GM04503 (cell line): ENCODE results near the gene NEURL2.
"Not testable (repeated sequence)": the region's sequence is repeated elsewhere in the genome, so short reads cannot be mapped to it uniquely, and the experiment has no call there.

ENCODE experiments used
- DNase-seq: peaks from one replicate; pipeline ENCODE4 v3.0.0-alpha.2; 2012; ENCODE audit warnings: low read depth

Gene NEURL2

GRCh38 chr20:45890985-45891983, at the start of gene NEURL2, which contains the start of gene CTSA:
TSS of gene NEURL2 (minus strand) at chr20:45891208. CDS start at chr20:45890991, 217 bp downstream.
TSS of gene CTSA (plus strand) at chr20:45891335. CDS start at chr20:45891569, 234 bp downstream.
- DNase-seq, result no peak

DNA sequence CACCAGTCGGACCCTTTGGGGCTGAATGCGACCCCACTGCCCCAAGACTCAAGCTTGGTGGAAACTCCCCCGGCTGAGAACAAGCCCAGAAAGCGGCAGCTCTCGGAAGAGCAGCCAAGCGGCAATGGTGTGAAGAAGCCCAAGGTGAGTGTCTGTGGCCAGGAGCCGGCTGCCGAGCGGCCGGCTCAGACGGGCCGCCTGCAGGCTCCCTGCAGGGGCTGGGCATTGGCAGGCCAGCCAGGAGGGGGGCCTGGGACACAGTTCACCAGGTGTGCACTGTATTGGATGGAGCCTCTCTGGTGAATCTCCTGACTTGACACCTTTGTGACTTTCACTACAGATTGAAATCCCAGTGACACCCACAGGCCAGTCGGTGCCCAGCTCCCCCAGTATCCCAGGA, 49.5 kb upstream of the NEURL2 start:
- DNase-seq, result no peak

- no peak for DNase-seq
Measured at GRCh38 chr20:45940053-45940452, 49.0 kb upstream of the NEURL2 start.

GRCh38 chr20:45938727-45939438, 47.9 kb upstream of the NEURL2 start:
- no peak for DNase-seq

DNA sequence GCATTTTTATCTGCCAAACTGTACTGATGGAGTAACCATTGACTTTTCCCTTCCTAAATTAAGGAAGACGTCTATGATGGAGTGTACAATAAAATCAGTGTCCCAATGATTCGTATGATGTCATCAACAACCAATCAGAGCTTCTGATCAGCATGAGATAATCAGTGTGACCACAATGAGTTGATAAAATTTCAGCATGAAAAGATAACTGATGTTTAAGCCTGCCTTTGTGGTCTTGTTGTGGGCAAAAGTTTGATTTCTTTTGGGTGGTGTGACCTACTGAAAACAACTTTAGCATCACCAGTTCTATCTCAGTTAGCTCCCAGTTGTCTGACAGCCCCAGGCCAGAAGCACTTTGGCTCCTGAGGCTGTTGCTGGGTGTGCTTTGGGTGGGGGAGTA, 46.8 kb upstream of the NEURL2 start:
- no peak for DNase-seq

DNA sequence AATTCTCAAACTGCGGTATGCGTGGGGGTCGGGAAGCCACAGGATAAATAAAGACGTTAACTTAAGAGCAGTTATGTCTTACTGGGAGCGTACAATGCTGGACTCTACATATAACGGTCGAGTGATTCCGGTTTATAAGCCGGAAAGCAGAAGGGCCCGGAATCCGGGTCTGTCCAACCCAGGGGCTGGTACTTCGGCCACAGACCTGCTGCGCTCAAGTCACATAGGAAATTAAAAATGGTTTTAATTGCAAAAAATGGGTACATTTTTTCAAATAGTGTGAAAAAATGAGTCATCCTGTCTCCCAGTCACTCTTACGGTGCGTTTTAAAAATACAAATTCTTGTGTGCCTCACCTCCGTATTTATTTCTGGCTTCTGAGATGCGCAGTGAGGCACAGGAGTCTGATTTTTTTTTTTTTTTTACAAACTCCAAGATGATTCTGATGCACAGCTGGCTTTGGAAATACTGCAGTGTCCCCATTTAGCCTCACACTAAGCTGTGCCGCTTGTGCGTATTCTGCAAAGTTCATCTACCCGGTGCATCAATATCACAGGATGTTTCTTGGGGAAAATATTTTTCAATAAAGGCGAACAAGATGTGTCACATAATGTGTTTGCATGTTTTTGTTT, 44.5 kb upstream of the NEURL2 start:
- DNase-seq, result no peak

GRCh38 chr20:45934586-45935415, 43.8 kb upstream of the NEURL2 start, which contains the start of gene PCIF1:
TSS of gene PCIF1 (plus strand) at chr20:45934683. CDS start at chr20:45939000, 4,317 bp downstream.
- peak; percentile 83 for DNase-seq

GRCh38 chr20:45934046-45934585, 43.1 kb upstream of the NEURL2 start:
- DNase-seq, result no peak

- DNase-seq, result no peak
Measured at GRCh38 chr20:45933266-45934045, 42.4 kb upstream of the NEURL2 start.

- not testable (repeated sequence) for DNase-seq
Measured at GRCh38 chr20:45931680-45932079, 40.7 kb upstream of the NEURL2 start.

DNA sequence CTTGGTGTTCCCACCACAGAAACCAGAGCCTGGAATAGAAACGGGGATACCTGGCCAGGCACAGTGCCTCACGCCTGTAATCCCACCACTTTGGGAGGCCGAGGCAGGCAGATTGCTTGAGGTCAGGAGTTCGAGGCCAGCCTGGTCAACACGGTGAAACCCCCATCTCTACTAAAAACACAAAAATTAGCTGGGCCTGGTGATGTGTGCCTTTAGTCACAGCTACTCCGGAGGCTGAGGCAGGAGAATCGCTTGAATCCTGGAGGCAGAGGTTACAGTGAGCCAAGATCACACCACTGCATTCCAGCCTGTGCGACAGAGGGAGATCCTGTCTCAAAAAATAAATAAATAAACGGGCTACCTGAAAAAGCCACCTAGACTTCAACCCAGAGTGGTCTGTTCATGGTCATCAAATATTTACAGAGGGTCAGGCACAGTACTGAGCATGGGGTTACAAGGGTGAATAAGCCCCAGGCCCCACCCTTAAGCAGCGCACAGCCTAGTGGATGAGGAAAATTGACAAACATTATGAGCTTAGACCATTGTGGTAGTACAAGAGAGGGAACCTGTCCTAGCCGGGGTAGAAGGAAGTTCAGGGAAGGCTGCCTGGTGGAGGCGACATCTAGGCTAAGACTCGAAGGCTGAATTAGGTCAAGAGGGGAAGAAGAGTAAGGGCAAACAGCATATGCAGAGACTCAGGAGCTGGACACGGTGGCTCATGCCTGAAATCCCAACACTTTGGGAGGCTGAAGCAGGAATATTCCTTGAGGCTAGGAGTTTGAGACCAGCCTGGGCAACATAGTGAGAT, 36.3 kb upstream of the NEURL2 start:
- DNase-seq, result no peak

GRCh38 chr20:45926731-45927070, 35.7 kb upstream of the NEURL2 start:
- DNase-seq, result no peak

DNA sequence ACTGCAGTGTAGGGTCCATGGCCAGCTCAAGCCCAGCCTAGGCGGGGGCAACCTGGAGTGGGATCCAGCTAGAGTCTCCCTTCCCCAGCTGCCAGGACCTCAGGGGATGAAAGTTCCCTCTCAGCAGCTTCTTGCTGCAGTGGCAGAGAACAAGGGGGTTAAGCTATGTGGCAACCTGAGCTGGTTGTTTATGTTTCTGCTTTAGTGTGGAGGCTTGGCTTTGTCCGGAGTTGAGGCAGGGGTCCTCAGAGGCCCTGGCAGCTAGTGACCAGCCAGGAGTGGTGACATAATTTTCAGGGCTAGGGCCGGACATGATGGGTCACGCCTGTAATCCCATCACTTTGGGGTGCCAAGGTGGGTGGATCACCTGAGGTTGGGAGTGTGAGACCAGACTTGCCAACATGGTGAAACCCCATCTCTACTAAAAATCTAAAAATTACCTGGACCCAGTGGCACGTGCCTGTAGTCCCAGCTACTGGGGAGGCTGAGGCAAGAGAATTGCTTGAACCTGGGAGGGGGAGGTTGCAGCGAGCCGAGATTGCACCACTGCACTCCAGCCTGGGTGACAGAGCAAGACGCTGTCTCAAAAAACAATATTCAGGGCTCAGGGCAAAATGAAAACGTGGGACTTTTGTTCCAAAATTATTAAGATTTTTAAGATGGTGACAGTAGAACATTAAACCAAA, 35.0 kb upstream of the NEURL2 start:
- DNase-seq, result no peak

DNA sequence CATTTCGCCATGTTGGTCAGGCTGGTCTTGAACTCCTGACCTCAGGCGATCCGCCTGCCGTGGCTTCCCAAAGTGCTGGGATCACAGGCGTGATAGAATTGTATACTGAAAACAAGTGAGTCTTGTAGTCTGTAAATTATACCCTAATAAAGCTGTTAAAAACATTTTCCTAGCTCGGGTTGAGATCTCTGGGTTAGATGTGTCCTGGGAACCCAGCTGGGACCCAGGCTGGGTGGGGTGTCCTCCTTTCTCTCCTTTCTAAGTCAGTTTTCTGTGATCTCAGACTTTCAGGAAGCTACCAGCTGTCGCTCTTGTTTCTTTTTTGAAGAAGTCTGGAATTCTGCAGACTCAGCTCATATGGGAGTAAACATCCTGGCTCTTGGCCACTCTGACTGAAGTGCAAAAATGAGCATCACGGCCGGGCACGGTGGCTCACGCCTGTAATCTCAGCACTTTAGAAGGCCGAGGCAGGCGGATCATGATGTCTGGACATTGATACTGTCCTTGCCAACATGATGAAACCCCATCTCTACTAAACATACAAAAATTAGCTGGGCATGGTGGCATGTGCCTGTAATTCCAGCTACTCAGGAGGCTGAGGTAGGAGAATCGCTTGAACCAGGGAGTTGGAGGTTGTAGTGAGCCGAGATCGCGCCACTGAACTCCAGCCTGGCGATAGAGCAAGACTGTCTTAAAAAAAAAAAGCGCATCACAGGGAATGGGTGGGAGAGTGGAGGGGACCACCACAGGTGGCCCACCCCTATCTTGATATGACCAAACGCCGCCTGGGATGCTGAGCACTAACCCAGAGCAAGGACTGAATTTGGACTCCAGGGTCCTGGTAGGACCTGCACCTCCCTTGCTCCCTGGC, 33.6 kb upstream of the NEURL2 start:
- no peak for DNase-seq

- DNase-seq, result no peak
Measured at GRCh38 chr20:45921337-45922189, 30.6 kb upstream of the NEURL2 start.

DNA sequence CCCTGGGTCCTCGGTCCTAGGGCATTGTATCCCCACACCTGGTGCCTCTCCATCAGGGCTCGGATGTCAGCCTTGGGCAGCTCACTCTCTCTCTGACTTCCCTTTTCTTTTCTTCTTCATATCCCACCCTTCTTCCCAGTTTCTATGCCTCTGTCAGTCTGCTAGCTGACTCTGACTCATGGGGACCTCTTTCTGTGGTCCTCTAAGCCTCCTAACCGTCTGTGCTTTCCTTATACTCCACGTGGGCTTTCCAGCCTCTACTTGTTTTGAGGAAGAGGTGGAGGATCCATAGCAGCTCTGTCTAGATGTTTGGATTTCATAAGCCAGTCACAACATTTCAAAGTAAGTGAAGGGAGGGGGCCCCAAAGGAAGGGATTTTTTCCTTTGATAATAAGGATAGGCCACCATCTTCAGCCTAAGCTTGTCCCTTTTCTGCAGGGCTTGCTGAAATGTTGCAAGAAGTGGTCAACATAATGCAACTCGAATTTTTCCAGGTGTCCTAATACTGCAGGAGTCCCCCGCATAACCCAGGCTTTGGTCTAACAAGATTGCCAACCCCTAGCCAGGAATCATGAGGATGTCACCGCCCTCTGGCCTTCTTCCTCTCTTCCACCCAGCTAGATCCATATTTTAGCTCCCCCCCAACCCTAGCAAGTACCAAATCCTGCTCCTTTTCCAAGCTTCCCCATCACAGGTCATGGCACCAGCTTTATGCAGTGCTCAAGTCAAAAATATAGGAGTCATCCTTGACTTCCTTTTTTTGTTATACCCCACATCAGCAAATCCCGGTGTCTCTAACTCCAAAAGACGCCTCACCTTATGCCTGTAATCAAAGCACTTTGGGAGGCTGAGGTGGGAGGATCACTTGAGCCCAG, 29.7 kb upstream of the NEURL2 start:
- DNase-seq, result no peak
